GM12892 (cell line): ENCODE data around the gene GALNT7.

ENCODE experiments used
- DNase-seq: peaks from one replicate; pipeline ENCODE4 v3.0.0; 2011; ENCODE audit not compliant: insufficient read length
- FAIRE-seq: peaks from 2 replicates; lab custom pipeline; 2011; peaks lifted over from hg19 to GRCh38; lab: Jason Lieb, UNC
- POLR2A ChIP-seq: IDR thresholded peaks from 2 replicates; pipeline ENCODE4 v1.6.1; 2011; ENCODE audit warnings: low read depth, low read length, control low read depth
- POLR2AphosphoS5 ChIP-seq: IDR thresholded peaks from 2 replicates; pipeline ENCODE4 v1.6.1; 2011; ENCODE audit warnings: low read depth, low read length, control low read depth
- TAF1 ChIP-seq: IDR thresholded peaks from 2 replicates; pipeline ENCODE4 v1.6.1; 2011; ENCODE audit warnings: low read depth, mild to moderate bottlenecking, control low read depth, low read length, borderline replicate concordance

GALNT7 gene

GRCh38 chr4:173257732-173258717 is 89.4 kb downstream of the GALNT7 start:
- peak; percentile 92 for FAIRE-seq

GRCh38 chr4:173258866-173259265 is 90.3 kb downstream of the GALNT7 start:
- DNase-seq = no peak
- TF ChIP-seq POLR2A = no peak
- TF ChIP-seq POLR2AphosphoS5 = no peak
- TF ChIP-seq TAF1 = no peak
- no peak for FAIRE-seq

More at GRCh38 chr4:173257732-173258717, 89.4 kb downstream of the GALNT7 start:
- DNase-seq = peak; percentile 10
- TF ChIP-seq POLR2A = no peak
- no peak for TF ChIP-seq POLR2AphosphoS5
- TF ChIP-seq TAF1 = no peak

- no peak for FAIRE-seq
- TF ChIP-seq POLR2A (no peak), TAF1 (no peak), POLR2AphosphoS5 (no peak)
- no peak for DNase-seq
Observed at GRCh38 chr4:173259310-173259709, 90.7 kb downstream of the GALNT7 start.

- peak; percentile 48 for FAIRE-seq
- DNase-seq = no peak
Observed at GRCh38 chr4:173261052-173261451, 92.4 kb downstream of the GALNT7 start.

GRCh38 chr4:173262375-173262774 is 93.8 kb downstream of the GALNT7 start:
- DNase-seq = no peak
- TF ChIP-seq TAF1 (no peak), POLR2A (no peak), POLR2AphosphoS5 (no peak)
- FAIRE-seq = no peak

More at GRCh38 chr4:173261052-173261451, 92.4 kb downstream of the GALNT7 start:
- no peak for TF ChIP-seq TAF1
- TF ChIP-seq POLR2AphosphoS5 = no peak
- no peak for TF ChIP-seq POLR2A

- DNase-seq = no peak
- peak; percentile 74 for FAIRE-seq
- TF ChIP-seq POLR2AphosphoS5 (no peak), POLR2A (no peak), TAF1 (no peak)
Observed at GRCh38 chr4:173264245-173264644, 95.6 kb downstream of the GALNT7 start.

GRCh38 chr4:173264684-173265185 is 96.1 kb downstream of the GALNT7 start:
- DNase-seq (no peak), FAIRE-seq (no peak)
- TF ChIP-seq POLR2AphosphoS5 = no peak
- no peak for TF ChIP-seq POLR2A
- TF ChIP-seq TAF1 = no peak

- DNase-seq = no peak
- FAIRE-seq = no peak
- no peak for TF ChIP-seq POLR2AphosphoS5
- TF ChIP-seq TAF1 = no peak
- TF ChIP-seq POLR2A = no peak
Observed at GRCh38 chr4:173265751-173266150, 97.1 kb downstream of the GALNT7 start.

GRCh38 chr4:173267711-173268110 is 99.1 kb downstream of the GALNT7 start:
- TF ChIP-seq POLR2AphosphoS5 (no peak), TAF1 (no peak), POLR2A (no peak)
- no peak for FAIRE-seq
- DNase-seq = no peak

- DNase-seq (no peak), FAIRE-seq (no peak)
- no peak for TF ChIP-seq TAF1
- TF ChIP-seq POLR2A = no peak
- TF ChIP-seq POLR2AphosphoS5 = no peak
Observed at GRCh38 chr4:173269280-173269679, 100.7 kb downstream of the GALNT7 start.

GRCh38 chr4:173270312-173271027 is 101.9 kb downstream of the GALNT7 start:
- TF ChIP-seq POLR2AphosphoS5 (no peak), POLR2A (no peak), TAF1 (no peak)
- DNase-seq (no peak), FAIRE-seq (no peak)
